HCT116 (cell line): ENCODE results near the gene LIPM. TPM values are rescaled to one million over a fixed set of nuclear protein-coding genes. Genes with fewer than 3 reads are reported as not detected.

ENCODE experiments used
- total RNA-seq: library from RNA; stranded (reverse); gene quantifications from one replicate; pipeline ENCODE4 v1.2.1, GENCODE V29; 2021; ENCODE audit not compliant: unreplicated experiment

Gene LIPM
- total RNA-seq, 1 experiment from 2014 or later = not detected

Other genes starting within 250 kb of the LIPM start
- gene RNLS, start 219.4 kb upstream of the LIPM start, total RNA-seq = not detected
- gene LIPJ, start 216.0 kb upstream of the LIPM start, total RNA-seq = not detected
- gene LIPF, start 138.3 kb upstream of the LIPM start, total RNA-seq = not detected
- not detected for gene LIPK, start 96.5 kb upstream of the LIPM start, total RNA-seq
- not detected for gene LIPN, start 42.7 kb upstream of the LIPM start, total RNA-seq
- 2.3 TPM for gene ANKRD22, start 49.1 kb downstream of the LIPM start, total RNA-seq
- gene STAMBPL1, start 77.5 kb downstream of the LIPM start, total RNA-seq = 11.0 TPM
- gene ACTA2, start 150.0 kb downstream of the LIPM start, total RNA-seq = 9.4 TPM
- gene FAS, start 188.1 kb downstream of the LIPM start, total RNA-seq = 9.3 TPM